Colon (tissue), 2 donors: ENCODE results near the gene ATF6.

Experiments
- FAIRE-seq: peaks from 2 replicates; lab custom pipeline; 2012; peaks lifted over from hg19 to GRCh38; lab: Jason Lieb, UNC
- donor health status: control.
- donor health status: control.

ATF6 gene

GRCh38 chr1:161836018-161836417 lies 69.9 kb downstream of the ATF6 start:
- no peak for FAIRE-seq

GRCh38 chr1:161838362-161838761 lies 72.2 kb downstream of the ATF6 start:
- FAIRE-seq = no peak

GRCh38 chr1:161838885-161839284 lies 72.8 kb downstream of the ATF6 start:
- no peak for FAIRE-seq

GRCh38 chr1:161839591-161839990 lies 73.5 kb downstream of the ATF6 start:
- FAIRE-seq = no peak

- FAIRE-seq = no peak
Measured at GRCh38 chr1:161840363-161840762, 74.2 kb downstream of the ATF6 start.

GRCh38 chr1:161843156-161843555 lies 77.0 kb downstream of the ATF6 start:
- no peak for FAIRE-seq

GRCh38 chr1:161844696-161845095 lies 78.6 kb downstream of the ATF6 start:
- FAIRE-seq = no peak

GRCh38 chr1:161848676-161849075 lies 82.6 kb downstream of the ATF6 start:
- FAIRE-seq = no peak

GRCh38 chr1:161849518-161849917 lies 83.4 kb downstream of the ATF6 start:
- no peak for FAIRE-seq

- no peak for FAIRE-seq
Measured at GRCh38 chr1:161855260-161855659, 89.1 kb downstream of the ATF6 start.

GRCh38 chr1:161858271-161858670 lies 92.2 kb downstream of the ATF6 start:
- no peak for FAIRE-seq

- no peak for FAIRE-seq
Measured at GRCh38 chr1:161863549-161863948, 97.4 kb downstream of the ATF6 start.

- no peak for FAIRE-seq
Measured at GRCh38 chr1:161864577-161864976, 98.5 kb downstream of the ATF6 start.

GRCh38 chr1:161866241-161866640 lies 100.1 kb downstream of the ATF6 start:
- no peak for FAIRE-seq

- FAIRE-seq = no peak
Measured at GRCh38 chr1:161868832-161869231, 102.7 kb downstream of the ATF6 start.

- FAIRE-seq = no peak
Measured at GRCh38 chr1:161869291-161869690, 103.2 kb downstream of the ATF6 start.

GRCh38 chr1:161872506-161872905 lies 106.4 kb downstream of the ATF6 start:
- no peak for FAIRE-seq

GRCh38 chr1:161879261-161879660 lies 113.1 kb downstream of the ATF6 start:
- FAIRE-seq = no peak

GRCh38 chr1:161884475-161884874 lies 118.4 kb downstream of the ATF6 start:
- FAIRE-seq = no peak

- no peak for FAIRE-seq
Measured at GRCh38 chr1:161885003-161885402, 118.9 kb downstream of the ATF6 start.

- FAIRE-seq = peak; percentile 5
Measured at GRCh38 chr1:161885759-161886158, 119.6 kb downstream of the ATF6 start.

- no peak for FAIRE-seq
Measured at GRCh38 chr1:161886589-161886988, 120.5 kb downstream of the ATF6 start.

- peak; percentile 38 for FAIRE-seq
Measured at GRCh38 chr1:161887730-161888287, 121.7 kb downstream of the ATF6 start.

- FAIRE-seq = no peak
Measured at GRCh38 chr1:161890574-161890973, 124.5 kb downstream of the ATF6 start.

GRCh38 chr1:161899091-161899490 lies 133.0 kb downstream of the ATF6 start:
- no peak for FAIRE-seq
